Dedifferentiated amniotic fluid mesenchymal stem cell (primary cell): ENCODE measurements around the gene ARPC1B.
"Not testable (repeated sequence)": the region's sequence is repeated elsewhere in the genome, so short reads cannot be mapped to it uniquely, and the experiment has no call there.

Experiments used
- DNase-seq: peaks from one replicate; pipeline ENCODE4 v3.0.0-alpha.2; 2016; ENCODE audit errors: extremely low spot score

Gene ARPC1B

GRCh38 chr7:99368750-99369389 is 5.7 kb upstream of the ARPC1B start:
- no peak for DNase-seq

DNA sequence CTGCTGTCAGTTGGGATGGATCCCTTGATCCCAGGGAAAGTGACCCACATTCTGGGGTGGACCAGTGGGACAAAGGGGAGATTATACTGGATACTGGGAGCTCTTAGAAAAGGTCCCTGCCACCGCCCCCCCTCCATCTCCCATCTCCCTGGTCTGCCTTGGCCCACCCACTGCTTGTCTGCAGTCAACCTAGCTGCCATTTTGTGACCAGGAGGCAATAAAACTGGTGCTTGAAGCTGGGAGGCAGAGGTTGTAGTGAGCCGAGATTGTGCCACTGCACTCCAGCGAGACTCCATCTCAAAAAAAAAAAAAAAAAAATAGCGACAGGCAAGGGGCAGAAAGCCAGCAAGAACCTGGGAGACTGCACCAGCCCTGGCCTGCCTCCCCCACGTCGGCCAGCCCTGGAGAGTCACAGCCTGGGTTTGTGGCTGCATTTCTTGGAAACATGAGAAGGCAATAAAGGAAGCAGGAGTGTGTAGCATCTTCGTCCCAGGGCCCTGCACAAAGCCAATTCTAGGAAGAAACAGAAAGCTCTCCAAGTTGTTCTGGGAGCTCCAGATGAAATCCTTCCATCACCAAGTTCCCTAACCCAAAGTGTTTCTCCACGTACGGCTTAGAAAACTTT is 4.7 kb upstream of the ARPC1B start:
- DNase-seq, result no peak

DNA sequence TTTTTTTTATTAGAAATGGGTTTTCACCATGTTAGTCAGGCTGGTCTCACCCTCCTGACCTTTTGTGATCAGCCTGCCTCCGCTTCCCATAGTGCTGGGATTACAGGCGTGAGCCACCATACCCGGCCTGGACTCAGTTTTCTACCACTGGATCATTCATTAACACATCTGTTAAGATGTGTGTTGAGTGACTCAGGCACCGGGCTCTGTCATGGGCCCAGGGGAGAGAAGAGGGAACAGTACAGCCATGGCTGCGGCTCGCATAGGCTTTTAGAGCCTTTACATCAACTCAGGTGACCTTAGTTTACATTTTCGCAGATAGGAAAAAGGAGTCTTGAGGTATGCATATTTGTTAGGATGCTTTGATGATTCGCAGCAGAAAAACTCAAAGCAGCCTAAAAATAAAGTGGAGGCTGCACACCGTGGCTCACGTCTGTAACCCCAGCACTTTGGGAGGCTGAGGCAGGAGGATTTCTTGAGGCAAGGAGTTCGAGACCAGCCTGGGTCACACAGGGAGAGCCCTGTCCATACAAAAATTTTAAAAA is 3.1 kb upstream of the ARPC1B start:
- no peak for DNase-seq

- no peak for DNase-seq
Observed at GRCh38 chr7:99372275-99373090, 2.0 kb upstream of the ARPC1B start.

DNA sequence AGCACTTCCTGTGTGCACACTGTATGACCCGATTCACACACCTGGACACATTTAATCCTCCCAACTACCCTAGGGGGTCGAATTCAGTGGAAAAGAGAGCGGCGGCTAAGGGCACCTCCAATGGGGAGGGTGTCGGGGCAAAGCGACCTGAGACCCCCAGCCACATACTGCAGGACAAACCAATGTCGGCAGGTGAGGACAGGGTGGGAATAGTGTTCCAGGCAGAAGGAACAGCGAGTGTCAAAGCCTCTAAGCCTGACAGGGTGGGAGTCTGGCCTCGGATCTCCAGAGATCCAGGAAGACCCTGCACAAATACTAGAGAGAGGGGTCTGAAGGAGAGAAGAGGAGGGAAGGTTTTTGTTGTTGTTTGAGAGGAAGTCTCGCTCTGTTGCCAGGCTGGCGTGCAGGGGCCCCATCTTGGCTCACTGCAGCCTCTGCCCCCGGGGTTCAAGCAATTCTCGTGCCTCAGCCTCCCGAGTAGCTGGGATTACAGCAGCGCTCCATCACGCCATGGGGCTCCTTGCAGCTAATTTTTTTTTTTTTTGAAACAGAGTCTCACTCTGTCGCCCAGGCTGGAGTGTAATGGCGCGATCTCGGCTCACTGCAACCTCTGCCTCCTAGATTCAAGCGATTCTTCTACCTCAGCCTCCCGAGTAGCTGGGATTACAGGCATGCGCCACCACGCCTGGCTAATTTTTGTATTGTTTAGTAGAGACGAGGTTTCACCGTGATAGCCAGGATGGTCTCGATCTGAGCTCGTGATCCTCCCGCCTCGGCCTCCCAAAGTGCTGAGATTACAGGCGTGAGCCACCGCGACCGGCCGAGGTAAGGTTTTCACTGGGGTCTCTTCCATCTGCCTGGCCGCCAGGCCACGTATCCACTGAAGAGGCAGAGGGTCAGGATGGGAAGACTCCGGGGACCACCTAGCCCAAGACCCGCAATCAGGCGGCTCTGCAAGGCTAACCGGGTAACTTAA is 1.2 kb upstream of the ARPC1B start:
- no peak for DNase-seq

DNA sequence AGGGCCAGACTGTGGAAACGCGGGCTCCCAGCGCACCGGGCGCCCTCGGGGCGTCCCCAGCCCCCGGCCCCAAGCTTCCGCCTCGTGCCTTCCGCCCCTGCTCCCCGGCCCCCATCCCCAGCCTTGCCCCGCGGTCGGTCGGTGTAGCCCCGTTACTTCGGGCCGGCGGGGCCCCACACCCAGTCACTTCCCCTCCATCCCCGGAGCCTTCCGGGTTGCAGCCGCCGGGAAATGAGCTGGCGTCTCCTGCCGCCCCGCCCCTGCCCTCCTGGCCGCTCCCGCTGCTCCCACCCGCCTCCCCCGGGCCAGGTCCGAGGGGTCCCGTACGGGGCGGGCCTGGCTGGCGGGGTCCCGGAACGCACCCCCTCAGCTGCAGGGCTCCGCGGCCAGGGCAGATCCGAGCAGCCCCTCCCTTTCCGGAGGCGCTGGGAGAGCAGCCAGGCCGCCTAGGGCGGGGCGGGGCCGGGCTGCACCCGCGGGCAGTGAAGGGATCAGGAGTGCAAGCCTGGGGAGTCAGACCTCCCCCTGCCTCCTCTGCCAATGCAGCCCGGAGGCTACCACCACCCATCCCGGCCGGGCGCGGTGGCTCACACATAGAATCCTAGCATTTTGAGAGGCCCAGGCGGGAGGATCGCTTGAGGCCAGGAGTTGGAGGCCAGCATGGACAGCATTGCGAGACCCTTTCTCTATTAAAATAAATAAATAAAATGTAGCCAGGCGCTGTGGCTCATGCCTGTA is 709 bp downstream of the ARPC1B start:
- peak; percentile 51 for DNase-seq

DNA sequence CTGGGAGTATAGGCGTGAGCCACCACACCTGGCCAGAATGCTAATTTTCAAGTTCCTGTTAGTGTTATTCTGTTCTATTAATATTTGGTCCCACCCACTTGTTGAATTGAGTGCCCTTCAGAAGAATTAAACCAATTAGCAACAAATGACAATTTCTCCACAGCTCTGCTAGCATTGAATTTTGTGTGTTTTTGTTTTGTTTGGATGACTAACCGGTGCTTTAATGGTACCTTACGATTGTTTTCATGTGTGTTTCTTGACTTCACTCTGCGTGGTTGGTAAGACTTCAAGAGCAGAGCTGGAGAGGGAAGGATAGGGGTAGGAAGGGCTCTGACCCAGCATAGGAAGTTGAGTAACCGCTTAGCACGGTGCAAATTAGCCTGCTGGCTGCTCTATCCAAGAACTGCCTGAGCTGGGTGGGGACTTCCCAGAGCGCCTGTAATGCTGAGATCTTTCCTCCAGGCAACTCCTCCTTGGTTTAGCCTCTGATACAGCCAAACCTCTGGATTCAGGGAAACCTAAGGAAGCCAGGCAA is 4.6 kb downstream of the ARPC1B start:
- DNase-seq, result peak; percentile 91

DNA sequence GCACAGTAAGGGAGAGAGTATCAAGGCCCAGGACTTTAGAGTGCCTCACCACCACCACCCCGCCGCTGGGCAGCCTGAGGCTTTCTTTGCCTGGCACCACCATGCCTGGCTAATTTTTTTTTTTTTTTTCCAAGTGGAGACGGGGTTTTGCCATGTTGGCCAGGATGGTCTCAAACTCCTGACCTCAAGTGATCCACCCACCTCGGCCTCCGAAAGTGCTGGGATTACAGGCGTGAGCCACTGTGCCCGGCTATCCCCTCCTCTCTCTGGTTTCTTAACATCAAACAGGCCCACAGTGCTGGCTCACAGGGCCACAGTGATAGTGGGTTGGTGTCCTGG is 5.1 kb downstream of the ARPC1B start:
- DNase-seq, result not testable (repeated sequence)

DNA sequence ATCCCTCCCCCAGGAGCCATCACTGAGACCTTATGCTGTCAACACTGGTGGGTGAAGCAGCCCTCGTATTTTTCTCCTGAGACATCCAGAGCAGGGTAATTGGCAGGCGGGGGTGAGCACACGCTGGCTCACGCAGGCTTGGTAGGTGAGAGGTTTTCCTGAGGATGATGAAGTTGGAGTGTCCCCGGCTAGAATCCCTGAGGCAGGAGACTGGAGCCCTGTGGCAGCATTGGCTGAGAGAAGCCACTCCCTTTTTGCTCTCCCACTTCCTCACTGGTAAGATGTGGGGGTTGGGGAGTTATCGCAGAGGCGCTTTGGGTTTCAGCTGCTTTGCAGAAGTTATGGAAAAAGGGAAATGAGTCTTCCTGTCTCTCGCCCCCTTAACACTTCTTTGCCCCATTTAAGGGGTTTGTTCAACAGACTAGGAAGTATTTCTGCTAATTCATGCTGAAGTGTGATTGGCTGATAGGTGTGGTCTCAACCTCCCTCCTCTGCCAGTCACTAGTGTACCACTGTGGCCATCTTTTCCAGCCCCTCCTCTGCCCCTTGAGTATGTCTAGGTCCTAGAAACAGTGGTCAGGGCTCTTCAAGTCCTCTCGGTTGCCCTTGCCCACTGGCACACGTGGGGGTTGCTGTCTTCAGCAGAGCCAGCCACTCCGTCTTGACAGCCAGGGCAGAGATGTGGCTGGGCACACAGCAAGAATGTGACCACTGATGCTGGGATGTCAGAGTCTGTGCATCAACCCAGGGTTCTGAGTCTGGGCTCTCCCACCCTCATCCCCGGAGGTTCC is 5.7 kb downstream of the ARPC1B start:
- no peak for DNase-seq

DNA sequence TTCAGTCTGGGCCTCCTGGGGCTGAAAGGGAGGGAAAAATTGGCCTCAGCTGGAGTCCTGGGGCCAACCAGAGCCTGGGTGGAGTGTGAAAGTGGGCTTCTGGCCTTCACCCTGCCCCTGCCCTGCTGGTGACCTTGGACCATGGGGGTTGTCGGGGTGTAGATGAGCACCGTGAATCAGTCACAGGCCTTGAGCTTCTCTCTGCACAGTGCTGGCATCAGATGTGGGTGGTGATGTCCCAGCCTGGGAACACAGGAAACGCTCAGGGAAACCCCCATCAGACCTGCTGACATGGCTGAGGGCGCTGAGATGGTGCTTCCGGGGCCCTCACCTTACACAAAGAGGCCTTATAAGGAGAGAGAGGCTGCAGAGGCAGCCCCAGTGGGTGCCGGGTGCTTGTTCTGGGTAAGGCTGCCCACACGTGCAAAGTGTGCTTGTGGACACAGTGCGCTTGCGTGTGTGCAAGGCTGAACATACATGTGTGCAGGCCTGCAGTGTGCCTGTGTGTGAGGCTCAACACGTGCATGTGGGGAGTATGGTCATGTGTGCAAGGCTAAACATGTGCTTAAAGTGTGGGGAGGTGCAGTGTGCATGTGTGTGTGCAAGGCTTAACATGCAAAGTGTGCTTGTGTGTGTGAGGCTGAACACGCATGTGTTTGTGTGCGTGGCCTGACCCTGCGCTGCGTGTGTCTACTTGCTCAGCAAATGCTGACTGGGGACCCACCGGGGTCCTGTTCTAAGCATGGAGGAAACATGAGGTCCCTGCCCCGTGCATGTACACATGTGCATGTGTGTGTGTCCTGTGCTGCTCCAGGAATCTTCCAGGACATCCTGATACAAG is 6.5 kb downstream of the ARPC1B start:
- no peak for DNase-seq

- no peak for DNase-seq
Observed at GRCh38 chr7:99381664-99382075, 7.1 kb downstream of the ARPC1B start.

DNA sequence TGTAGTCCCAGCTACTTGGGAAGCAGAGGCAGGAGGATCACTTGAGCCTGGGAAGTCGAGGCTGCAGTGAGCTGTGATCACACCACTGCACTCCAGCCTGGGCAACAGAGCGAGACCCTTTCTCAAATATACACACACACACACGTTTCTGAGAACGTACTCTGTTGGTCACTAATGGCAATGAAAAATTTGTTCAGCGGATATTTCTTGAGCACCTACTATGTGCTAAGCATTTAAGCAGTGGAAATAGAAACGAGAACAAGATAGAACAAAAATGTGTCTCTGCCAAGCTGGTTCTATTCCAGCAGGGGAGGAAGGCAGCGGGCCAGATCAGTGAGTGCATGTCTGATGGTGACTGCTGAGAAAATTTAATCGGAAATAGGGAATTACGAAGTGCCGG is 8.7 kb downstream of the ARPC1B start:
- no peak for DNase-seq

GRCh38 chr7:99383791-99384370 is 9.4 kb downstream of the ARPC1B start:
- no peak for DNase-seq

- DNase-seq, result no peak
Observed at GRCh38 chr7:99384523-99384922, 10.0 kb downstream of the ARPC1B start.

DNA sequence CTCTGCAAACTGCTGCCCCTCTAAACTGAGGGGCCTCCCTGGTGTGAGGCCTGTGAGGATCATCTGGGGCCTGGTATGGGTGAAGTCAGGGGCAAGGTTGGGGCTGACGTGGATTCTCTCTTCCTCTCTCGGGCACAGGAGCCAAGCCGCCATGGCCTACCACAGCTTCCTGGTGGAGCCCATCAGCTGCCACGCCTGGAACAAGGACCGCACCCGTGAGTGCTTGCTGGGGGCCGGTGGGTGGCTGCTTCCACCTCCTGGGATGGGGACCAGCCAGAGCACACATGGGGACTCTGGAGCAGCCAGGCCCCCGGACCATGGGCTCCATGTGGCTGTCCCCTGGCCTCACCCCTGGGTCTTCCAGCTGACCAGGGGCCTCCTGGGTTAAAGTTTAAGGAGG is 11.0 kb downstream of the ARPC1B start:
- no peak for DNase-seq

- no peak for DNase-seq
Observed at GRCh38 chr7:99386584-99387238, 12.2 kb downstream of the ARPC1B start.

DNA sequence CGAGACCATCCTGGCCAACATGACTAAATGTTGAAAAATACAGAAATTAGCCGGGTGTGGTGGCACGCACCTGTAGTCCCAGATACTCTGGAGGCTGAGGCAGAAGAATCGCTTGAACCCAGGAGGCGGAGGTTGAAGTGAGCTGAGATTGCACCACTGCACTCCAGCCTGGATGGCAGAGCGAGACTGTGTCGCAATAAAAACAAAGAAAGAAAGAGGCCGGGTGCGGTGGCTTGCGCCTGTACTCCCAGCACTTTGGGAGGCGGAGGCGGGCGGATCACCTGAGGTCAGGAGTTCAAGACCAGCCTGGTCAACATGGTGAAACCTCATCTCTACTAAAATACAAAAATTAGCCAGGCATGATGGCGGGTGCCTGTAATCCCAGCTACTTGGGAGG is 12.7 kb downstream of the ARPC1B start:
- DNase-seq, result not testable (repeated sequence)

DNA sequence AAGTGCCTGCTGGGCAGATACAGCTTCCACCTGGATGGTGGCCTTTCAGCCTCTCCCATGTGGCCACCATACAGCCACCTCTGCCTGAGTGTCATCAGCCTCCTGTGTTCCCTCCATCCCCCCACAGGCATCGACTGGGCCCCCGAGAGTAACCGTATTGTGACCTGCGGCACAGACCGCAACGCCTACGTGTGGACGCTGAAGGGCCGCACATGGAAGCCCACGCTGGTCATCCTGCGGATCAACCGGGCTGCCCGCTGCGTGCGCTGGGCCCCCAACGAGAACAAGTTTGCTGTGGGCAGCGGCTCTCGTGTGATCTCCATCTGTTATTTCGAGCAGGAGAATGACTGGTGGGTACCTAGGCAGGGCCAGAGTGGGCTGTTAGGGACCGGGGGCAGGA is 13.4 kb downstream of the ARPC1B start:
- no peak for DNase-seq
